NCI-H2029 treated with DMSO at 0.1 percent for 48 hours (cell line): ENCODE measurements around the gene PRSS36.
A peak's percentile ranks its signal among the peaks of the same experiment; 100 is the strongest.

ENCODE experiments used
- DNase-seq: peaks from one replicate; lab custom pipeline; 2025; lab: John Stamatoyannopoulos, UW

PRSS36 gene

GRCh38 chr16:31099860-31100638, 49.8 kb downstream of the PRSS36 start:
- no peak for DNase-seq

DNA sequence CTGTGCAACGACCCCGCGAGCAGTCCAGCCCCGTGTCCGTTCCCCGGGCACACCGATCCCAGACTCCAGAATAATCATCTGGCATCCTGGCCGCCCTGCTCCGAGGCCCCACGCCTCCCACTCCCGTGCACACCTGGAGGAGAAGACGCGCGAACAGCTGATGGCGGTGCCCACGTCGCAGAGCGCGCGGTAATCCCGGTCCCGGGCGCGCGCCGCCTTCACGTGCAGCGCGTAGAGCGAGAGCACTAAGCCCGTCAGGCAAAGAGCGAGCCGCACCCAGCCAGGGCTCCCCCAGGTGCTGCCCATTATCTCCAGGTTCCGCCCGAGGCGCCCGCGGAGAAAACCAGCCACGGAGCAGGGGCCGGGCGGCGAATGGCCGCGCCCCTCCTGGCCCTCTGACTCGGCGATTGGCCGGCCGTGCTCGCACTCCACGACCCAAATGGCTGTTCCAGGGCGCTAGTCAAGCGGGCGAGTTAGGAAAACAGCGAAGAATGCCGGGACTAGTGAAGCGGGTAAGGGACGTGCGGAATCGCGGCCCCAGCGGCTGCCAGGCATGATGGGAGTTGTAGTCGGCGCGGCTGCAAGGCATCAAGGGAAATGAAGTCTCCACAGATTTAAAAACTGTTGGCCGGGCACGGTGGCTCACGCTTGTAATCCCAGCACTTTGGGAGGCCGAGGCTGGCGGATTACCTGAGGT, 55.3 kb downstream of the PRSS36 start, which contains the start of gene VKORC1:
VKORC1 (minus strand) TSS at position 374 of the 697 bp plus-strand sequence; CDS start at position 306, 68 bp downstream.
- peak; percentile 95 for DNase-seq

DNA sequence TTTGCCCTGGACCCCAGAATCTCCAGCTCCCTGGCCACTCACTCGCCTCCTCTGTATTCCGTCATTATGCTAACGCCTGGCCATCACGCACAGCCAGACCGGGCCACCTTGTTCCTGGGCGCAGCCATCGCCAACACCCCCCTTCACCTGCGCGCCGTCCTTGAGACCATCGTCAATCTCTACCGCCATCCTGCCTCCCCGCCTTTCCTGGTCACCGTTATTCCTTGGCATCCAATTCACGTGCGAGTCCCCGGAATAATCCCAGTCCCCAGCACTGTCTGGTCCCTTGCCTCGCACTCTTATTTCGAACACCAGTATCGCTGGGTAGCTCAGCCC, 55.8 kb downstream of the PRSS36 start:
- no peak for DNase-seq

- DNase-seq, result no peak
Observed at GRCh38 chr16:31093132-31093703, 56.6 kb downstream of the PRSS36 start.

DNA sequence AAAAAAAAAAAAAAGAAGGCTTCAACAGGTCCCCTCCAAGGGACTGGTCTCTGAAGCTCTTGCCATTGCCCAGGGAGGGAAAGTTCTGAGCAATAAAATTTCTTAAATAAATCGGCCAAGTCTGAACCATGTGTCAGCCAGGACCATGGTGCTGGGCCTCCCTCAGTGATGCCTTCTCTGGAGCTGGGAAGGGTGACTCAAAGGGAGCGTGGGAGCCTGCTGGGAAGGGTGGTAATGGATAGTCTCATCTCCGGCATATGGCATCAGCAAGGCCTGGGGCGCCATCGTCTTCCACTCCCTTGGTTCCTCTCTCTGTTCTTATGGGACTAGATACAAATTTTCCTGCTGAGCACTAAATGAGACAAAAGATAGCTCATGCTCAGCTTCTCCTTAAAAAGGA, 57.5 kb downstream of the PRSS36 start:
- DNase-seq, result no peak

DNA sequence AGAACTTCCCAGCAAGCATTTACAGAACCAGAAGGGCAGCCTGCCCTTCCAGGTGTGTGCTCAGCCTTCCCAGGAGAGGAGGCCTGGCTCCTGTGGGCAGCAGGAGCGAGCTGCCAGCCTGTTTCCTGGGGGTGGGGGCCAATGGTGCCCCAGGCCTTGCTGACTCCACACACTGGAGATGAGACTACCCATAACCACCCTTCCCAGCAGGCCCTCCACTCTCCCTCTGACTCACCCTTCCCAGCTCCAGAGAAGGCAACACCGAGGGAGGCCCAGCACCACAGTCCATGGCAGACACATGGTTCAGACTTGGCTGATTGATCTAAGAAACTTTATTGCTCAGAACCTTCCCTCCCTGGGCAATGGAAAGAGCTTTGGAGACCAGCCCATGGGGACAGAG, 59.3 kb downstream of the PRSS36 start:
- DNase-seq, result no peak

DNA sequence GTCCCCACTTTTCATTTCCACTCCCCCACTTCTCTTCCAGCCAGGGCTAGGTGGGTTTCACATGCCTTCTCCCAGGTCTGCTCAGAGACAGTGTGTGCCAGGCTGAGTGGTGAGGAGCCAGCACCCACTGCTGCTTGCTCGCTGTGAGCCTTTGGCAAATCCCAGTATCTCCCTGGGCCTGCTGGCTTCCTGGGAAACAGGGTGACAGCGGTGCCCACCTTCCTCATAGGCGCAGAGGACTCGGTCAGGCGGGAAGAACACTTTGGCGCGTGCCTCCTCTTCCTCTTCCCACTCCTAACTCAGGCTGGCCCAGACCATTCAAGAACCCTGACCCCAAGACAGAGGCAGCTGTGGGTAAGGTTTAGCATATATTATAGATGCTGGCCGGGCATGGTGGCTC, 60.7 kb downstream of the PRSS36 start:
- no peak for DNase-seq
